ENCODE data around the gene MROH7. TPM values are rescaled to one million over a fixed set of nuclear protein-coding genes. Genes with fewer than 3 reads are reported as not detected.

The MROH7 gene
- total RNA-seq, 1 experiment from 2014 or later: 0.13 TPM

GRCh38 chr1:54664364-54664763 is 22.8 kb downstream of the MROH7 start:
- H3K27ac Mint-ChIP-seq: no peak overlapping the region
- no peak overlapping the region for H3K4me3 Mint-ChIP-seq
- peaks cover 5% of the 10 kb centered on the region for H3K9me3 Mint-ChIP-seq
- POLR2A ChIA-PET: no interaction called here
- no peak for DNase-seq (ENCODE audit: low spot score)
- ATAC-seq: no peak
- TF ChIP-seq, protein P1, sequence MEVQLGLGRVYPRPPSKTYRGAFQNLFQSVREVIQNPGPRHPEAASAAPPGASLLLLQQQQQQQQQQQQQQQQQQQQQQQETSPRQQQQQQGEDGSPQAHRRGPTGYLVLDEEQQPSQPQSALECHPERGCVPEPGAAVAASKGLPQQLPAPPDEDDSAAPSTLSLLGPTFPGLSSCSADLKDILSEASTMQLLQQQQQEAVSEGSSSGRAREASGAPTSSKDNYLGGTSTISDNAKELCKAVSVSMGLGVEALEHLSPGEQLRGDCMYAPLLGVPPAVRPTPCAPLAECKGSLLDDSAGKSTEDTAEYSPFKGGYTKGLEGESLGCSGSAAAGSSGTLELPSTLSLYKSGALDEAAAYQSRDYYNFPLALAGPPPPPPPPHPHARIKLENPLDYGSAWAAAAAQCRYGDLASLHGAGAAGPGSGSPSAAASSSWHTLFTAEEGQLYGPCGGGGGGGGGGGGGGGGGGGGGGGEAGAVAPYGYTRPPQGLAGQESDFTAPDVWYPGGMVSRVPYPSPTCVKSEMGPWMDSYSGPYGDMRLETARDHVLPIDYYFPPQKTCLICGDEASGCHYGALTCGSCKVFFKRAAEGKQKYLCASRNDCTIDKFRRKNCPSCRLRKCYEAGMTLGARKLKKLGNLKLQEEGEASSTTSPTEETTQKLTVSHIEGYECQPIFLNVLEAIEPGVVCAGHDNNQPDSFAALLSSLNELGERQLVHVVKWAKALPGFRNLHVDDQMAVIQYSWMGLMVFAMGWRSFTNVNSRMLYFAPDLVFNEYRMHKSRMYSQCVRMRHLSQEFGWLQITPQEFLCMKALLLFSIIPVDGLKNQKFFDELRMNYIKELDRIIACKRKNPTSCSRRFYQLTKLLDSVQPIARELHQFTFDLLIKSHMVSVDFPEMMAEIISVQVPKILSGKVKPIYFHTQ (CRISPR knock-in tag; IDR thresholded peaks at IDR 0.05): no peak
- TF ChIP-seq ZNF512 (CRISPR knock-in tag; IDR thresholded peaks at IDR 0.05; ENCODE audit: borderline replicate concordance) (no peak), CDX4 (CRISPR knock-in tag; IDR thresholded peaks at IDR 0.05; ENCODE audit: borderline replicate concordance) (no peak), GRHL2 (CRISPR knock-in tag; IDR thresholded peaks at IDR 0.05; ENCODE audit: insufficient replicate concordance, severe bottlenecking) (no peak), GABPB1 (CRISPR knock-in tag; IDR thresholded peaks at IDR 0.05) (no peak), TEAD1 (CRISPR knock-in tag; IDR thresholded peaks at IDR 0.05) (no peak), ZNF425 (CRISPR knock-in tag; conservative IDR thresholded peaks at IDR 0.05) (no peak), NR2C2 (CRISPR knock-in tag; IDR thresholded peaks at IDR 0.05) (no peak), CREM (CRISPR knock-in tag; IDR thresholded peaks at IDR 0.05) (no peak), ZNF219 (CRISPR knock-in tag; IDR thresholded peaks at IDR 0.05; ENCODE audit: borderline replicate concordance) (no peak), SP1 (CRISPR knock-in tag; conservative IDR thresholded peaks at IDR 0.05) (no peak), SMAD3 (CRISPR knock-in tag; IDR thresholded peaks at IDR 0.05; ENCODE audit: borderline replicate concordance) (no peak)
- TF ChIP-seq, protein P2, sequence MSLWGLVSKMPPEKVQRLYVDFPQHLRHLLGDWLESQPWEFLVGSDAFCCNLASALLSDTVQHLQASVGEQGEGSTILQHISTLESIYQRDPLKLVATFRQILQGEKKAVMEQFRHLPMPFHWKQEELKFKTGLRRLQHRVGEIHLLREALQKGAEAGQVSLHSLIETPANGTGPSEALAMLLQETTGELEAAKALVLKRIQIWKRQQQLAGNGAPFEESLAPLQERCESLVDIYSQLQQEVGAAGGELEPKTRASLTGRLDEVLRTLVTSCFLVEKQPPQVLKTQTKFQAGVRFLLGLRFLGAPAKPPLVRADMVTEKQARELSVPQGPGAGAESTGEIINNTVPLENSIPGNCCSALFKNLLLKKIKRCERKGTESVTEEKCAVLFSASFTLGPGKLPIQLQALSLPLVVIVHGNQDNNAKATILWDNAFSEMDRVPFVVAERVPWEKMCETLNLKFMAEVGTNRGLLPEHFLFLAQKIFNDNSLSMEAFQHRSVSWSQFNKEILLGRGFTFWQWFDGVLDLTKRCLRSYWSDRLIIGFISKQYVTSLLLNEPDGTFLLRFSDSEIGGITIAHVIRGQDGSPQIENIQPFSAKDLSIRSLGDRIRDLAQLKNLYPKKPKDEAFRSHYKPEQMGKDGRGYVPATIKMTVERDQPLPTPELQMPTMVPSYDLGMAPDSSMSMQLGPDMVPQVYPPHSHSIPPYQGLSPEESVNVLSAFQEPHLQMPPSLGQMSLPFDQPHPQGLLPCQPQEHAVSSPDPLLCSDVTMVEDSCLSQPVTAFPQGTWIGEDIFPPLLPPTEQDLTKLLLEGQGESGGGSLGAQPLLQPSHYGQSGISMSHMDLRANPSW (CRISPR knock-in tag; conservative IDR thresholded peaks at IDR 0.05; ENCODE audit: low read depth): no peak
- TF ChIP-seq, protein P3, sequence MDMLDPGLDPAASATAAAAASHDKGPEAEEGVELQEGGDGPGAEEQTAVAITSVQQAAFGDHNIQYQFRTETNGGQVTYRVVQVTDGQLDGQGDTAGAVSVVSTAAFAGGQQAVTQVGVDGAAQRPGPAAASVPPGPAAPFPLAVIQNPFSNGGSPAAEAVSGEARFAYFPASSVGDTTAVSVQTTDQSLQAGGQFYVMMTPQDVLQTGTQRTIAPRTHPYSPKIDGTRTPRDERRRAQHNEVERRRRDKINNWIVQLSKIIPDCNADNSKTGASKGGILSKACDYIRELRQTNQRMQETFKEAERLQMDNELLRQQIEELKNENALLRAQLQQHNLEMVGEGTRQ (CRISPR knock-in tag; IDR thresholded peaks at IDR 0.05): no peak
- no peaks in the 10 kb centered on the region for H3K36me3 Mint-ChIP-seq
- CTCF ChIA-PET: interaction anchor here (1.0 to 1.9 kb wide), 2 partner anchors 44 to 137 kb away, joined by 3 to 7 read pairs; partner anchors contain the start of gene TTC22
- H3K4me1 Mint-ChIP-seq: no peaks in the 10 kb centered on the region
- no peaks in the 10 kb centered on the region; the same call in 1 of the 2 replicates for H3K27me3 Mint-ChIP-seq (ENCODE audit: low read depth)

Data from WTC11 (cell line).